Thyroid gland (tissue), 4 donors: ENCODE measurements around the gene SLC13A3. TPM values are rescaled to one million over a fixed set of nuclear protein-coding genes. Genes with fewer than 3 reads are reported as not detected.

Experiments used
- DNase-seq, 2 donors: peaks; one replicate each; pipeline ENCODE4 v3.0.0-alpha.2; 2019
- H3K27ac ChIP-seq, 3 donors: fragments of 200-600 bp; sonication (generic); 1 replicate in 2 of 3; 2 replicates in 1 of 3; pipeline ENCODE4 v1.5.1; 2016 to 2019; ENCODE audit warnings: mild to moderate bottlenecking in 1 of 3, moderate library complexity in 1 of 3
- H3K27me3 ChIP-seq: fragments of 200-600 bp; sonication (generic); one replicate; pipeline ENCODE4 v1.5.1; 2019
- H3K36me3 ChIP-seq, 2 donors: fragments of 200-600 bp; sonication (generic); one replicate each; pipeline ENCODE4 v1.5.1; 2016 to 2019
- H3K4me1 ChIP-seq, 2 donors: fragments of 200-600 bp; sonication (generic); one replicate each; pipeline ENCODE4 v1.5.1; 2017 to 2019
- H3K4me3 ChIP-seq, 3 donors: fragments of 200-600 bp; sonication (generic); replicated peaks in 1 of 3; 1 replicate in 2 of 3; 2 replicates in 1 of 3; pipeline ENCODE4 v1.5.1; 2016; ENCODE audit warnings: mild to moderate bottlenecking in 1 of 3
- H3K9me3 ChIP-seq: fragments of 200-600 bp; sonication (generic); one replicate; pipeline ENCODE4 v1.5.1; 2017
- CTCF ChIP-seq, 6 experiments: fragments of 200-600 bp in 3 of 6; fragments of 450-650 bp in 3 of 6; sonication (generic) in 3 of 6; IDR thresholded peaks; one replicate each; pipeline ENCODE4 v1.5.1; 2016 to 2019; ENCODE audit warnings: antibody characterized with exemption in 6 of 6, mild to moderate bottlenecking in 2 of 6, inconsistent platforms in 1 of 6, moderate library complexity in 1 of 6
- POLR2A ChIP-seq, 2 donors: fragments of 450-650 bp; IDR thresholded peaks; one replicate each; pipeline ENCODE4 v1.6.1; 2017; ENCODE audit warnings: antibody characterized with exemption in 2 of 2, mild to moderate bottlenecking in 2 of 2, moderate library complexity in 1 of 2
- WGBS, 2 donors: methylation state at CpG; one replicate each; pipeline ENCODE4 v1.1.5; 2017; 5-methylcytosine and 5-hydroxymethylcytosine counted together
- intact Hi-C: fragments of 100-400 bp; cut with DNase I; formaldehyde crosslinking; loops from one replicate; pipeline ENCODE4 v1.15.1; 2023
- total RNA-seq, 4 donors: library from RNA; depleted of rRNA; stranded (reverse); fragments of >200 nt; gene quantifications; one replicate each; pipeline ENCODE4 v1.2.3, GENCODE V29; 2016

Gene SLC13A3
- total RNA-seq, 4 donors from 2014 or later: 1.8 to 4.2 (median 2.1) TPM

- Histone ChIP-seq H3K4me1 (no peaks in the 10 kb centered on the region), H3K27me3 (no peaks in the 10 kb centered on the region), H3K36me3 (no peaks in the 10 kb centered on the region), H3K4me3 (no peak overlapping the region), H3K27ac (no peak overlapping the region), H3K9me3 (no peaks in the 10 kb centered on the region)
- 88 to 89% methylated on average over 5 of the region's 5 CpGs for WGBS, 2 donors
- DNase-seq: no peak
- intact Hi-C loops: no loop called here
- TF ChIP-seq CTCF (IDR thresholded peaks at IDR 0.05) (no peak), POLR2A (IDR thresholded peaks at IDR 0.05) (no peak)
These were observed 102.6 kb downstream of the SLC13A3 start for GRCh38 chr20:46548688-46549087.

GRCh38 chr20:46547995-46548394 is 103.3 kb downstream of the SLC13A3 start:
- 85 to 89% methylated on average over 6 of the region's 6 CpGs for whole genome bisulfite sequencing, 2 donors
- H3K27me3 ChIP-seq: no peaks in the 10 kb centered on the region
- no peak for TF ChIP-seq CTCF (IDR thresholded peaks at IDR 0.05)
- TF ChIP-seq POLR2A (IDR thresholded peaks at IDR 0.05): no peak

GRCh38 chr20:46546936-46547335 is 104.3 kb downstream of the SLC13A3 start:
- Histone ChIP-seq H3K4me3 (no peak overlapping the region), H3K27me3 (no peaks in the 10 kb centered on the region), H3K27ac (no peak overlapping the region), H3K4me1 (no peaks in the 10 kb centered on the region), H3K9me3 (no peaks in the 10 kb centered on the region), H3K36me3 (no peaks in the 10 kb centered on the region)
- intact Hi-C loops: no loop called here
- TF ChIP-seq CTCF (IDR thresholded peaks at IDR 0.05): no peak
- TF ChIP-seq POLR2A (IDR thresholded peaks at IDR 0.05): no peak
- 73 to 76% methylated on average over 6 of the region's 6 CpGs for WGBS, 2 donors
- DNase-seq: no peak

More at GRCh38 chr20:46547995-46548394, 103.3 kb downstream of the SLC13A3 start:
- intact Hi-C loops: no loop called here
- Histone ChIP-seq H3K4me1 (no peaks in the 10 kb centered on the region), H3K4me3 (no peak overlapping the region), H3K9me3 (no peaks in the 10 kb centered on the region), H3K36me3 (no peaks in the 10 kb centered on the region), H3K27ac (no peak overlapping the region)
- DNase-seq: no peak

DNA sequence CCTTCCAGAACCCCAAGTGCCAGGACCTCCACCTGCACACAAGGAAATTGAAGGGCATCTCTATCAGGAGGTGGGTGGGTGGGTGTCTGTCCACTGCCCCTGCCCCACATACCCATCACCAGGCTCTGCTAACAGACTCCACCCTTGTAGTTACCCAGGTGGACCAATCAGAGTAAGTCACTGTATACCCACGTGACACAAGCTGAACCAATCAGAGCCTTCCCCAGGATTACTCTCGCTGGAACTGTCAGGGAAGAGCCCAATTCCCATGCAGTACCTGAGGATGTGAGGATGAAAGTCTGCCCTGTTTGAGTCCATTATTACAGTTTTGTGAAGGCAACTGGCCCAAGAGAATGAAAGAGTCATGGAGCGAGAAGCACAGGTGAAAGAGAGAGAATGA is 105.0 kb downstream of the SLC13A3 start:
- Histone ChIP-seq H3K27ac (no peak overlapping the region), H3K4me3 (no peak overlapping the region), H3K36me3 (no peaks in the 10 kb centered on the region), H3K27me3 (no peaks in the 10 kb centered on the region), H3K9me3 (no peaks in the 10 kb centered on the region), H3K4me1 (no peaks in the 10 kb centered on the region)
- intact Hi-C loops: no loop called here
- no peak for DNase-seq
- 84 to 86% methylated on average over 3 of the region's 3 CpGs for WGBS, 2 donors
- TF ChIP-seq CTCF (IDR thresholded peaks at IDR 0.05) (no peak), POLR2A (IDR thresholded peaks at IDR 0.05) (no peak)

DNA sequence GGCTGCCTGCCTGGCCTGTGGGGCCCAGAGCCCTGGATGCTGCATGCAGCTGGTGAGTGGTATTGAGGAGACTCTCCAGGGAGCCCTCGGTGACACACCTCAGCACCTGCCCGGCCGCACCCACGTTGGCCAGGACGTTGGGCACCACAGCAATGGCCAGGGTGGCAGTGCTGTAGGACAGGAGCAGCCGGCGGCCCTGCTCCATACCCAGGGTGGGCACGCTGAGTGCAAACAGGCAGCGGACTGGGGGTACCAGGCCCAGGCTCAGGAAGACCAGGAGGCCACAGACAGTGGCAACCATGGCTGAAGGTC is 105.5 kb downstream of the SLC13A3 start:
- WGBS, 2 donors: 100% methylated on average over 2 of the region's 9 CpGs; no CpG with 5 or more reads in 1 of the 2 donors
- H3K27ac ChIP-seq: no peak overlapping the region
- intact Hi-C loops: no loop called here
- TF ChIP-seq CTCF (IDR thresholded peaks at IDR 0.05): no peak
- no peak for TF ChIP-seq POLR2A (IDR thresholded peaks at IDR 0.05)
- no peaks in the 10 kb centered on the region for H3K27me3 ChIP-seq
- H3K36me3 ChIP-seq: no peaks in the 10 kb centered on the region
- H3K4me1 ChIP-seq: no peaks in the 10 kb centered on the region
- H3K9me3 ChIP-seq: no peaks in the 10 kb centered on the region
- DNase-seq: no peak
- no peak overlapping the region for H3K4me3 ChIP-seq
